Pericardium fibroblast (primary cell): ENCODE data around the gene SLC22A15. TPM values are rescaled to one million over a fixed set of nuclear protein-coding genes. Genes with fewer than 3 reads are reported as not detected.

Source experiments
- total RNA-seq: library from RNA; depleted of rRNA; stranded (reverse); fragments of >200 nt; gene quantifications from 2 replicates; pipeline ENCODE4 v1.2.3, GENCODE V29; 2015

Gene SLC22A15
- total RNA-seq = 1.8 and 2.0 TPM in 2 replicates

DNA sequence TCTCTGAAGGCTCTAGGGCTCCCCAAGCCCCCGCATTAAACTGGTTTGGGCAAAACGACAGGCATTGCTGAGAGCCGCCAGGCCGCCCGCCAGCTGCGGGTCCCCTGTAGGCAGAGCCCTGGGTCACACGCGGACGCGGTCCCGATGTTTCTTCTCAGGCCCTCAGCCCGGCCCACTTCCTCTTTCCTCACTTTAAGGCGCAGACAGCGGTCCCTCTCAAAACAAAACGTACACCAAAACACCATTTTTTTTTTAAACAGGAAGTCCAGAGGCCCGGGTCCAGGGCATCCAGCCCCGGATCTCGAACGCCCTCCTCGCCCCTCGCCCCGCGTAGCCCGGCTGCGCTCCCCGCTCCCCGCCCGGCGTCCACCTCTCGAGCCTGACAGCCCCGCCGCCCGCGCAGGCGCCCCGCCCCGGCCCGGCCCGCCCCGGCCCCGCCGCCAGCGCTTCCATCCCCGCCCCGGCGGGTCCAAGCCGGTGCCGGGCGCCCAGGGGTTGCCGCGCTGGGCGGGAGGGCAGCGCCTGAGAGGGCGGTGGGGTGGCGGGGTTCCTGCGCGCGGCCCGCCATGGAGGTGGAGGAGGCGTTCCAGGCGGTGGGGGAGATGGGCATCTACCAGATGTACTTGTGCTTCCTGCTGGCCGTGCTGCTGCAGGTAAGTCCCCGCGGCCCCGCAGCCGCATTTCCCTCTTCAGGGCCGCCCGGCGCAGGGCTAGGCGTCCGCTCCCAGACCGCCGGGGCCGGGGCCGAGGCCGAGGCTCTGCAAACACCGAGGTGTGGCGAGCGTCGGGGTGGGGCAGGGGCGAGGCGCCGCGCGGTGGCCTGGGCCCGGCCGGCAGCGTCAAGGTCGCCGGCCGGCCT lies at the start of gene SLC22A15:
SLC22A15 (plus strand) TSS at position 452 of the 859 bp plus-strand sequence; CDS start at position 567, 115 bp downstream.

DNA sequence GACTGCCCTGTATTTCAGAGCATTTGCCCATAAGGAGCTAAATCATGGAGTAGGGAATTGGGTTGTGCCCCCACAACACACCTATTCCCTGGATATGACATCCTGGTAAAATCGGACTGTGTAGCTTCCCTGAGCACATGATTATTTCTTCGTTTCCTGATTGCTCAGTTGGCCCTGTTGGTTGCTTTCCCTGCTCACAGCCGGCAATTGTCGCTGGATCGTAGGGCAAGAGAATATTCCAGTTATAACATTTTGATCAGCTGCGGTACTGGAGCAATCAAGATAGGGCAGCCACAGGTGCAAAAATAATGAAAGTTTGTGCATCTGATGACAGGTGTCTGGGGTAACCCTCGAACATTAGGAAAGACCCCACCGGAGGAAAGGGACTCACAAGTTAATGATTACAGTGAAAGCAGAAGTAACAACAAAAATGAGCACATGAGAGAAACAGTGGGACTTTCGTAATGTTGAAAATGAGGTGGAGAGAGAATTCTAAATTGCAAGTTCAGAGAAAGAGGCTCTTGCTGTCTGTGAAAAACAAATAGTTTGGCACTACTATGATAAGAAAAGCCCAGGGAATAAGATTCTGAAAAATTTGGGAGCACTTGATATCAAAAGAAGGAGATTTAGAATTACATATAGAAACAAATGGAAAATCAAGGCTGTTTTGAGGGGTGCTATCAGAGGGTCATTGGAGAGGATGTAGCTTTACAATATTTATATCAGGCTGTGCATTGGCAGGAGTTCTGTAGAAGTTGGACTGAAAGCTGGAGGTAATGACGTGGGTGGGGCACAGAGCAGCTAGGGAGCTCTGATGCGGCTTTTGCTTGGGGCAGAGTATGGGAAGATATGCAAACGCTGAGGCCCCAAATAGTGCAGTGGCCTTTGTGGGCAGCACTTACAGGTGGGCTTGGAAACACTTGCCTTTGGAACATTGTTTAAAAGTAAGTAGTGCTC lies 134.5 kb downstream of the SLC22A15 start, which contains the start of gene MAB21L3:
MAB21L3 (plus strand) TSS at position 833 of the 957 bp plus-strand sequence. CDS start 1,217 bp downstream, outside the sequence.

Other genes with a start within 250 kb of the SLC22A15 start
- 4.7 TPM in 1 of 2 replicates, not detected in the other for gene CASQ2, start 207.8 kb upstream of the SLC22A15 start, total RNA-seq
- gene NHLH2, start 135.4 kb upstream of the SLC22A15 start, total RNA-seq = not detected in 2 replicates
- gene MAB21L3, start 134.9 kb downstream of the SLC22A15 start, total RNA-seq = not detected in 2 replicates